ENCODE measurements around the gene RPS28.
"Not testable (repeated sequence)": the region's sequence is repeated elsewhere in the genome, so short reads cannot be mapped to it uniquely, and the experiment has no call there.

Gene RPS28

DNA sequence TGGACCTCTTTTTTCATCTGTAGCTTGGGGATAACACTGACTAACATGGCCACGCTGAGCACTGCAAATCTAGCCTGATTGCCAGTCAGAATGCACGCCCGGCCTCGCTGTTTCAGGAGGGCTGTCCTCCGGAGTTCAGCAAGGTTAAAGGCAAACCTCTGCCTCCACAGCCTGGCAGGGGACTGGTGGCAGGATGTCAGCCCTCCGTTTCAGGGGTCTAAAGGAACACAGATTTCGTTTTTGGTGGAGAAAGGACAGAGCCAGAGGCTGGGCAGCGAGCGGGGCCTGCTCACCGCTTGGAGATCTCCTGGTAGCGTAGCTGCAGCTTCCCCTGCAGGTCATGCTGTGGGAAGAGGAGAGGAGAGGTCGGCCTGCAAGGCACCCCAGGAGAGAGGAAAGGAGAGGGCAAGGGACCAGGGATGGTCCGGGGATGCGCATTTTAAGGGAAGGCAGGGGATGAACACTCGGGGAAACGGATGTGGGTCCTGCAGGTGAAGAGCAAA lies 681 bp upstream of the RPS28 start:
- DNase-seq, result peak in 1 of 3 experiments; percentile 66

DNA sequence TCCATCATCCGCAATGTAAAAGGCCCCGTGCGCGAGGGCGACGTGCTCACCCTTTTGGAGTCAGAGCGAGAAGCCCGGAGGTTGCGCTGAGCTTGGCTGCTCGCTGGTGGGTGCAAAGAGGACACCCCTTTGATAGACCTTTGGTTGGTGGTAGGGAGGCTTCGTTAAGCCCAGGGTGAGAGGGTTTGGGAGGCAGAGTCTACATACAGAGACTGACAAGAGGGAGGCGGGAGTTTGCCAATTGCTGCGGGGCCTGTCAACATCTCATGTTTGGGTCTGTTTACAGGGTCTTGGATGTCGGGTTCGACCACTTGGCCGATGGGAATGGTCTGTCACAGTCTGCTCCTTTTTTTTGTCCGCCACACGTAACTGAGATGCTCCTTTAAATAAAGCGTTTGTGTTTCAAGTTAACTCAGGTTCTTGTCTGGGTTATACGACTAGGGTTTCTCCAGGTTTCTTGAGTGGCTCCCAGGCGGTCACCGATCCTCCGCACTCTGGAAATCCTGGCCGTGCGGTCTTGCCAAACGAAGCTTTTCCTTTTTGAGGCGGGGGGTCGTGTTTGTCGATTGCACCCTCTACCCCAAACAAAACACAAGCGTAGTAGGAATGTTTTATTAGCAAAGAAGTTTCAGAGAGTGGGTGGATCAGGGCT lies 816 bp downstream of the RPS28 start:
- no peak for DNase-seq

DNA sequence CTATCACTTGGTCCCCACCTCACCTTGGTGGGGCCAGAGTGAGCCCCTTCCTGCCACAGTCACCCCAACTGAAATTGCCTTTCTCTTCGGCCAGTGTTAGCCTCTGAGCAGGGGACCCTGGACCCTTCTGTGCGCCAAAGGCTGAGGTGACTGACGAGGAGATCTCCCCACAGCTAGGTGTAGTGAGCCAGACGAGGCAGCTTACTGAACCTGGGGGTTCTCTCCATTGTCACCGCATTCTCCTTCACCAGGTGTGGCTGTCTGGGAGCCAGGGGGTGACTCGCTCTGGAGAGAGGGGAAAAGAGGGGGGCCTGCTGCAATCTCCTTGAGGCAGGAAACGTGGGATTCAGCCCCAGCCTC lies 1.3 kb downstream of the RPS28 start:
- DNase-seq, result no peak

DNA sequence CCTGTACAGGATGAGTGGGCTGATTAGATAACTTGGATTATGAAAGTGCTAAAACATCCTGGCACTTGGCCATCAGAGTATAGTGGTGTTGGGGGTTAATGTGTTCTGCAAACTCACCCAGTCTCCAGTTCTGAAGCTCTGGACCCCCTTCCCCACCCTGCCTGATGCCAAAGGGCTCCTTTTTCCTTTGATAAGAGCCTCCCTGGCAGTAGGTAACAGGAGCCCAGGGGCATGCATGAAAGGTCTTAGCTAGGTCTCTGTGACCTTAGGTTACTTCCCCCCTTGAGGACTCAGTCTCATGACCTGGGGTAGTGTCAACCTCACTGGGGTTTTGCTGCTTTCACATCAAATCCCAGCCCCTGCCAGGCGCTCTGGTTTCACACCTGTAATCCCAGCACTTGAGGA lies 2.5 kb downstream of the RPS28 start:
- no peak for DNase-seq

DNA sequence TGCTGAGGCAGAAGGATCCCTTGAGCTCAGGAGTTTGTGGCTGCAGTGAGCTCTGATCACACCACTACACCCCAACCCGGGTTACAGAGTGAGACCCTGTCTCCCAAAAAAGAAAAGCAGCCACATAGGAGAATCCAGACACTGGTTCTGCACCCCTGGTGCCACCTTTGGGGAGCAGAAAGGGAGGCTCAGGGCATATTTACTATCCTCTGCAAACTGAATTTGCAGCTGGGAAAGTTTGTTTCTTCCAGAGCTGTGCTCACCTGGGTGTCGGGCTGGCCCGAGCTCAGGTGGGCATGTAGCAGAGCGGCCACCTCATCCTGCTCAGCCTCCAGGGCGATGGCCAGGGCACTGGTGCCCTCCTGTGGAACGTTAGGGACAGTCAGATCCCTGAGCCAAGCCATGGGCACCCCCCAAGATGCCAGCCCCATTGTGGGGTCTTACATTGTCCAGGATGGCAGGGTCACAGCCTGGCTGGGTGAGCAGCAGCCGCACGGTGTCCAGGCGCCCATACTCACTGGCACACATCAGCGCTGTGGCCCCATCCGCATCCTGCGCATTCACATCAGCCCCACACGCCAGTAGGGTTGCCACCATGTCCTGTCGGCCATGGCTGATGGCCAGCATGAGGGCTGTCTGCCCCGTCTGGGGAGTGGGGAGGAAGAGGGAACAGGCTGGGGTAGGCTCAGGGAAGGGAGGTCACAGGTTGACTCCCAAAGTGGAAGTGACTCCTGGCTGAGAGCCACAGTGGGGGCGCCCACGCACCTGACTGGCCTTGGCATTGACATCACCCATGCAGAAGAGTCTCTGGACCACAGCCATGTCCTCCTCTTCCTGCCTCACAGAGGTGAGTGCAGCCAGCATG lies 3.1 kb downstream of the RPS28 start:
- DNase-seq, result no peak

DNA sequence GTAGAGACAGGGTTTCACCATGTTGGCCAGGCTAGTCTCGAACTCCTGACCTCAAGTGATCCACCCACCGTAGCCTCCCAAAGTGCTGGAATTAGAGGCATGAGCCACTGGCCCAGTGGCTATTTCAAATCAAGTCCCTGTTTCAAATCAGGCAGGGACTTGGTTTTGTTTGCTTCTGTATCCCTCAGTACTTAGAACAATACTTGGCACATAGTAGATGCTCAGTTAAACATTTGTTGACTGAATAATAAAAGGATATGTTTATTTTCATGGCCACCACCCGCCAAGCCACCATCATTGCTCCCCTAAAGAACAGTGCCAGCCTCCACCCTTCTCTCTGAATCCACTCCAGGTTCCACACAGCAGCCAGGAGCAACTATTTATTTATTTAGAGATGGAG lies 4.2 kb downstream of the RPS28 start:
- DNase-seq, result no peak

DNA sequence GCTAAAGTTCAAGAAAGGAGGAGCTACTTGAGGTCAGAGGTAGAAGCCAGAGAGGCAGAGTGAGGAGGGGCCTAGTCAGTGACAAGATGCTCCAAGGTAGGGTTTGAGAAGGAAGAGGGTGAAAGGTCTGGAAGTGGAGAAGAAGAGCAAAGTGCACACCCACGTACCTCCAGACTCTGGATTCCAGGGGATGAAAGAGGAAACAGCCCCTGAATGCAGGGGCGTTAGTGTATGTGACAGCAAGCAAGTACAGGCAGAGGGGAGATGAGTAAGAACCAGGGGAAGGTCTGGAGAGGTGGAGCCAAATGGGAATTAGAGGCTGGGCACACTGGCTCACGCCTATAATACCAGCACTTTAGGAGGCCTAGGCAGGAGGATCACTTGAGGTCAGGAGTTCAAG lies 8.7 kb downstream of the RPS28 start:
- DNase-seq, result no peak

DNA sequence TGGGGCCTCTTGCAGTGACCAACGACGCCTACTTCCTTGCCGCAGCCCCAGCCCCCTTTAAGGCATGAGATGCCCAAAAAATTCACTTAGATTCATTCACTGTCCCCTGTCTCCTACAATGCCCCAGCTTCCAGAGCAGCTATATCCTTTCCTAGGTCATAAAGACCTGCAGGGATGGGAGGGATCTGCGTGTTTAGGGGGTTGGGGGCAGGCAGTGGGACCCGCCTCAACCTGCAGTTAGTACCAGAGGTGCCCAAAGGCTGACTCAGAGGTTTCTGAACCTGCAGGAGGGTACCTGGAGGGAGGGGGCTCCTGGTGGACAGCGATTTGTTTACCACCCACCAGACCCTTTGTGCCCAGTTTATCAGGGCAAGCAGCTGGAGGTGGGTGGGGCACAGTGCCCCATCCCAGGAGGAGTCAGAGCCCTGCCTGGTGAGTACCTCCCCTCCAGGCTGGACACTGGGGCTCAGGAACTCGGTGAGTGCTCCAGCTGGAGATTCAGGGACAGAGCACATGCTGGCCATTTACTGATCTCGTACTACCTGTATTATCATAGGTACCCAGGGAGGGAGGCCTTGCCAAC lies 10.1 kb downstream of the RPS28 start:
- DNase-seq, result no peak

DNA sequence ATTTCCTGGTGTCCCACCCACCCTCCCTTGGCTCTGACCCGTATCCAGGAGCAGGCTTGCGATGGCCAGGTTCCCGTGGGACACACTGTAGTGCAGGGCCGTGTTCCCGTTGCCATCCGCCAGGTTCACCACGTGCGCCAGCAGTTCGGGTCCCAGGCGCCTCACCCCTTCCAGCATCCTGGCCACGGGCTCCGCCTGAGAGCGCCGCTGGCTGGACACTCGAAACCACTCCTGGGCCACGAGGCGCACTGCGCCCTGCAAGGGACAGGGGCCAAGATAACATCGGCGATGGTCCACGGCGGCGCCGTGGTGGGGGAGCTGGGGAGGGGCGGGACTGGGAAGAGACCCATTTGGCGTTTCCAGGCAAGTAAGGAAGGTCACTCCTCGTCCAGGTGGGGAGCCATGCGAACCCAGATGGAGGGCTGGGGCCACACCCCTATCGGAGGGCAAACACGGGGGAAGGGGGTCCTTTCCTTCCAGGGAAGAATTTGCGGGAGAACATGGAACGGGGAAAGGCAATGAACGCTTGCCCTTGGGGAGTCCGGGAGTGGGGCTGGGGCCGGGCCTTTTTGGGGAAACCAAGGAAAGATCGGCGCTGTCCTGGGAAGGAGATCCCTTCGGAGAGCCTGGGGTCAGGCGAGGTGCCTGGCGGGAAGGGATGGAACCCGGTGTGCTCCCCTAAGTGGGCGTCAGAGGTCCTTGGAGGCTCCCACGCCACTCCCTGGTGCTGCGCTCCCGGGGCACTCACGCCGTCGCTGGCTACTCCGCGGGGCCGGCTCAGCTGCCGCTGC lies 11.9 kb downstream of the RPS28 start:
- DNase-seq, result peak in 1 of 3 experiments; percentile 36

DNA sequence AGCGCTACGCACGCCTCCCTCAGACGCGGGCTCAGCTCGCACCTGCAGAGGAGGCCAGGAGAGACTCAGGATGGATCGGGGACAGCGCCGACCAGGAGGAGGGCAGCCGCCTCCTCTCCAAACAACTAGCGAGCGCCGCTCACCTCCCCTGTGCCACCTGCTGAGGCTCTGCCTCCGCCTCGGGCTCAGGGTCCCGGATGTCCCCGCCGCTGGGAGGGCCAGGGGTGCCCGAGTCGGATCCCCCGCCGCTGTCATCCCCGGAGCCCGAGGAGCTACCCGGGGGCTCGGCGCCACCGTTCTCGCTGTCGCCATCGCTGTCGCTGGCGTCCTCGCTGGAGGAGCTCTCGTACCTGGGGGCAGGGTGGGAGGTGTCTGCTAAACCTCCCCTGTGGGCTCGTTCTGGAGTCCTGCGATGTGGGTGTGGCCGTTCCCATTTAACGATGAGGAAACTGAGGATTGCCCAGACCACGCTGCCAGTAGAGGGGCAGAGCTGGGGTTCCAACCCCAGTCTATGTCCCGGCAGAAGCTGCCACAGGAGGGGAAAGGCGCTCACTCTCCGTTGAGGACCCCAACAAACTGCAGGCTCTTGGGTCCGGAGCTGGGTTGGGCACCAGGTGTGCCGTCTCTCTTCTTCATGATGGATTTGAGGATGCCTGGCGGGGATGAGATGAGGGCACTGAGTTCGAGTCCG lies 12.6 kb downstream of the RPS28 start:
- DNase-seq, result peak in 2 of 3 experiments; percentile 64 to 69

DNA sequence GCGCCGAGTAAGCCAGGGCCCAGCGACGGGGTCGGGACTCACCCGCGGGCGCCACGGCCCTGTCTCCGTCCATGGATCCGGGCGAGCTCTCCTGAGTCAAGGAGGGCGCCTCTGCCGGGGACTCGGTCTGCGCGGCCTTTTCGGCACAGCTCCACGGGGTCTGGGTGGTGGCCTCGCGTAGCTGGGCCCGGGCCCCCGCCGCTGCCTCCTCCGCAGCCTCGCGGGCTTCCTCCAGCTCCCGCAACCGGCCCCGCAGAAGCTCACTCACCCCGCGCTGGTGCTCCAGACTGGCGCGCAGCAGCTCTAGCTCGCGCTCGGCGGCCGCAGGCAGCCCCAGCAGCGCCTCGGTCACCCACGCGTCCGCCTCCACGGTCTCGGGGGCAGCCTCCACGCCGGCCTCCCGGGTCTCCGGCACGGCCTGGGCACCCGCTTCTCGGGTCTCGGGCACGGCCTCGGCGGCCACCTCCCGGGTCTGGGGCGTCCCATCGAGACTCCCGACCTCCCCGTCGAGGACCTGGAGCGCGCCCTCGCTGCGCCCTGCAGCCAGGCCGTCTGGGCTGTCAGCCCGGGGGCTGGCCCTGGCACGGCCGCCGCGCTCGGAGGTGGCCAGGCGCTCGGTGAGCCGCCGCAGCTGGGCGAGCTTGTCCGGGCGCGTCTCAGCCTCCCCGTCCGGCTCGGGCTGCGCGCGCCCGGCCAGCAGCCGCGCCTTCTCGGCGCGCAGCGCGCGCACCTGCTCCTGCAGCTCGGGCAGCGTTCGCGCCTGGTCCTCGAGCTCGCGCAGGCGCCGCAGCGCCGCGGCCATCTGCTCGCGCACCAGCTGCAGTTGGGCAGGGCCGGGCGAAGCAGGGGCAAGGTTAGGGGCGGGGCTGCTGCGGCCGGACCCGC lies 13.4 kb downstream of the RPS28 start:
- DNase-seq, result peak; percentile 49 to 88 (median 84)

DNA sequence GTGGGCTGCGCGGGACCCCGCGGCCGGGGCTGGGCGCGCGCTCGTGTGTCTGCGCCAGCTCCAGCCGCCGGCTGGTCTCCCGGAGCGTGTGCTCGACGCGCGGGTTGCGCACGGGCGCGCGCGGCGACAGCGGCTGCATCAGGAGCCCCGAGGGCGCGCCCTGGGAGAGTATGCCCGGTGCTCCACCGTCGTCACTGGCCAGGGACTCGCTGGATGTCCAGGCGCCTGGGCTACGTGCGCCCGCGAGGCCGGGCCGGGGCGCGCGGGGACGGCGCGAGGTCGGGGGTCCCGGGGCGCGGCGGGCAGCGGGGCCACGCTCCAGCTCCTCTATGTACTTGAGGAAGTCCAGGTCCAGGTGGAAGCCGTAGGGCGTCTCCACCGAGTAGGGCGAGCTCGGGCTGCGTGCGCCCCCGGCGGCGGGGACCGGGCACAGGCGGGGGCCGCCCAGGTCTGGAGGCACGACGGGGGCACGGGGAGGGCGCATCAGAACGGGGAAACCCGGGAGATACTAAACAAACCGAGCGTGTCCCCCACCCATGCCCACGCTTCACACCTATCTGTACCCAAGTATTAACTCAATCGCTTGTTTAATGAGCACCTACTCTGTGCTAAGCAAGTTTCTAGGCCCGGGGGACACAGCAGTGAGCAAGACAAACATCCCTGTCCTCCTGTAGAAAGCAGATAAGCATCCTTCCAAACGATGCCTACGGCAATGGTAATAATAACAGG lies 14.2 kb downstream of the RPS28 start:
- peak in 2 of 3 experiments; percentile 49 to 51 for DNase-seq

DNA sequence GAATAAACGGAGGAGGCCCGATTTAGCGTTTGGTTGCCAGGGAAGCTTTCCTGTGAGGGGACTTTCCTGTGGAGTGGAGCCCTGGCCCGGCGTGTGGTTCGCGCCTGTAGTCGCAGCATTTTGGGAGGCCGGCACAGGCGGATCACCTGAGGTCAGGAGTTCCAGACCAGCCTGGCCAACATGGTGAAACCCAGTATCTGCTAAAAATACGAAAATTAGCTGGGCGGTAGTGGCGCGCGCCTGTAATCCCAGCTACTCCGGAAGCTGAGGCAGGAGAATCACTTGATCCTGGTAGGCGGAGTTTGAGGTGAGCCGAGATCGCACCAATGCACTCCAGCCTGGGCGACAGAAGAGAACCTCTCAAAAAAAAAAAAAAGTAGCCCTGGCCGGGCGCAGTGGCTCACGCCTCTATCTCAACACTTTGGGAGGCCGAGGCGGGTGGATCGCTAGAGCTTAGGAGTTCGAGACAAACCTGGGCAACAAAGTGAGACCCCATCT lies 14.8 kb downstream of the RPS28 start:
- DNase-seq, result peak in 2 of 3 experiments; percentile 39 to 40

DNA sequence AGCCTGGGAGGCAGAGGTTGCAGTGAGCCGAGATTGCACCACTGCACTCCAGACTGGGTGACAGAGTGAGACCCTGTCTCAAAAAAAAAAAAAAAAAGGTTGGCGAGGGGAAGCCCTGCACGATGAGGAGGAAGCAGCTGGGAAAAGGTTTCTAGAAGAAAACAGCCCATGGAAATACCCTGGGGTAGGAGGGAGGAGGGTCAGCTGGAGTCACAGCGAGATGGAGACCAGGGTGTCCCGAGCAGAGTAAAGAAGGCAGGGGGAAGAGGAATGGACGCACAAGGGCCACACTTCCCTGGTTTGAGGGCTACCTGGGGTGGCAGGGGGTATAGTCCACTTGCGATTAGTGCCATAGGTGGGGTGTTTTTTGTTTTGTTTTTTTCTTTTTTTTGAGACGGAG lies 15.4 kb downstream of the RPS28 start:
- no peak for DNase-seq

DNA sequence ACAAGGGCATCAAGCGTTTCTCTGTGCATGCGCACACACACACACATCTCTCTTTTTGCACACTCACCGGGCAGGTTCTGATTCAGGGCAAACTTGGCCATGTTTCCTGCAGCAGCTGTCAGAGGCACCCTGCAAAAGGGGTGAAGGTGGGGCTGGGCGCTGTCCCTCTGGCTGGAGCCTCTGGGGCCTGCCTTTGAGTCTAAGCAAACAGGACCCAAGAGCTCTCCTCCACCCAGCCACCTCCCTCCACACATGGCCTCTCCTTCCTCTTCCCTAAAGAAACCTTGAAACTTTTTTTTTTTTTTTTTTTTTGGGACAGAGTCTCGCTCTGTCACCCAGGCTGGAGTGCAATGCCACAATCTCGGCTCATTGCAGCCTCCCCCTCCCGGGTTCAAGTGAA lies 16.4 kb downstream of the RPS28 start:
- DNase-seq, result no peak

DNA sequence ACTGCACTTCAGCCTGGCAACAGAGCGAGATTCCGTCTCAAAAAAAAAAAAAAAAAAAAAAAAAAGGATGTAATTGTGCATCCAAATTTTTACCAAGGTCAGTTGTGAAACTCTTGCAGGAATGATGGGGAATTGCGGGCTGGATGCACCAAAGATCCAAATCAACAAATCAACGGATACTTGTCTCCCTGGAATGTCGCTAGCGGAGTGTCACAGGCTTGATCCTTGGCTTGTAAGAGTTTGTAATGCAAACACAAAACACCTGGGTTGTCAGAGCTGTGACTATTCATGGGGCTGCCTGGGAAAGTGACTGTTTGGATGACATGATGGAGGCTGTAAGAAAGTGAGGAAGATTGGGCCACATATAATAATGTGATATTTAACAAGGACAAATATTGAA lies 17.5 kb downstream of the RPS28 start:
- no peak for DNase-seq

DNA sequence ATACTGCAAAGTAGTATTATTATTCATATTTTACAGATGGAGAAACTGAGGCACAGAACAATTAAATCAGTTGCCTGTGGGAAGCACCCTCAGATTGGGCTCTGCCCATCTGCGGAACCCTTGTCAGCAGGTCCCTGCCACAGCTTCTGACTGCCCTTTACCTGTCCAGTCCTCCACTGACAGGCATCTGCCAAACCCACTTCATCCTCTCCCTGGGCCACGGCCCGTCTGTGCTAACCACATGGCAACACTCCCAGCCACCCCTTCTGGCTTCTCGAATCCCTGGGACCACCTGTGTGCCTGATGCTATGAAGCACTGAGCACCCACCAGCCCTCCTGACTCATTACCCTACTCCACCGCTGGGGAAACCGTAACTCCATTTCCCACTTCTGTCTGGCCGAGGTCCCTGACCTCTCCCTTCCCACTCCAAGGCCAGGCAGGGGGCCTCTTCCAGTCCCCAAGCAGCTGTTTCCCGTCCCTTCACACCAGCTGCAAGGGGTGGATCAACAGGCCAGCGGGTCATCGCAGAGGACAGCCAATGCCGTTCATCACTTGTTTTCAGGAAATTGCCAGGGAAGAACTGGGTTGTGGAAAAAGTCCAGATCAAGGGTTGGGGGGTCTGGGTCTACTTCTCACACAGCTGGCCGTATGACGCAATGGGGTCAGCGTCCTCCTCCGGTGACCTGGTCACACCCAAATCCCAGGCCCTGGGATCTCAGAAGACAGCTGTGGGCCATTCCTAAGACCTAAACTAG lies 19.2 kb downstream of the RPS28 start:
- DNase-seq, result peak in 1 of 3 experiments; percentile 39

DNA sequence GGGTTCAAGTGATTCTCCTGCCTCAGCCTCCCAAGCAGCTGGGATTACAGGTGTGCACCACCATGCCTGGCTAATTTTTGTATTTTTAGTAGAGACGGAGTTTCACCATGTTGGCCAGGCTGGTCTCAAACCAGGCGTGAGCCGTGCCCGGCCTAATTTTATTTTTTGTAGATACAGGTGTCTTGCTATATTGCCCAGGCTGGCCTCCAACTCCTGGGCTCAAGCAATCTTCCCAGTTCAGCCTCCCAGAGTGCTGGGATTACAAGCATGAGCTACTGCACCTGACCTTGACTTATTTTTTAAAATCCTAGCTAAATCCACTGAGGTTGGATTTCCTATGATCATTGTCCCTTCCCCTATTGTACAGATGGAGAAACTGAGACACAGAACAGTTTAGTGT lies 20.2 kb downstream of the RPS28 start:
- not testable (repeated sequence) for DNase-seq

DNA sequence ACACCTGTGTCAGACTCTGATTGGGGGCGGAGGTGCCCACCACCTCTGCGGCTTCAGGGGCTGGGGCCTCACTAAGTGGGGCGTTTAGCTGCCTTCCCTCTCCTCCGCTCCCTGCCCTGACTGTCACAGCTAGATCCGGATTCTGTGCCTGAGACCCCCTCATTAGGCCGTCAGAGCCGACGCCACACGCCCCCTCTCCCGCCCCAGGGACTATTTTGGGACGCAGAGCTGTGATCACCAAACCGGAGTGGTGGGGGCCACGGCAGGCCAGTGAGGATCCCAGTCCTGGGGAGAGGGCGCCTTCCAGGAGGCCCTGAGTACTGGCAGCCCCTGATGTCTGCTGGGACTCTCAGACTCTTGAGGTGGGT lies 21.0 kb downstream of the RPS28 start:
- DNase-seq, result no peak

Data from NCI-H1417 (cell line).